Lower leg skin (tissue), 4 donors: ENCODE data around the gene EGR2. TPM values are rescaled to one million over a fixed set of nuclear protein-coding genes. Genes with fewer than 3 reads are reported as not detected.

Experiments used
- DNase-seq, 2 donors: peaks; one replicate each; pipeline ENCODE4 v3.0.0-alpha.2; 2019; ENCODE audit warnings: low spot score in 2 of 2
- H3K4me3 ChIP-seq: fragments of 200-600 bp; sonication (generic); 2 replicates; pipeline ENCODE4 v1.5.1; 2017; ENCODE audit warnings: mild to moderate bottlenecking, low read depth; ENCODE audit not compliant: poor library complexity, severe bottlenecking
- CTCF ChIP-seq, 3 donors: fragments of 450-650 bp; IDR thresholded peaks; one replicate each; pipeline ENCODE4 v1.5.1; 2016; ENCODE audit warnings: antibody characterized with exemption in 3 of 3, mild to moderate bottlenecking in 3 of 3, moderate library complexity in 2 of 3
- POLR2A ChIP-seq, 2 donors: fragments of 450-650 bp; IDR thresholded peaks; one replicate each; pipeline ENCODE4 v1.6.1; 2016 to 2017; ENCODE audit warnings: antibody characterized with exemption in 2 of 2, mild to moderate bottlenecking in 1 of 2, moderate library complexity in 1 of 2
- WGBS, 2 donors: methylation state at CpG; one replicate each; pipeline ENCODE4 v1.1.5; 2018; 5-methylcytosine and 5-hydroxymethylcytosine counted together
- intact Hi-C: fragments of 100-400 bp; cut with DNase I; formaldehyde crosslinking; loops from one replicate; pipeline ENCODE4 v1.15.0; 2023; ENCODE audit warnings: low total_unique reads
- total RNA-seq, 4 donors: library from RNA; depleted of rRNA; stranded (reverse); fragments of >200 nt; gene quantifications; one replicate each; pipeline ENCODE4 v1.1.0, GENCODE V29; 2016

The EGR2 gene
- total RNA-seq, 4 donors from 2014 or later = 9.7 to 23.8 (median 18.1) TPM

- intact Hi-C loops = no loop called here
- no peak overlapping the region for H3K4me3 ChIP-seq
- WGBS, 2 donors = 59 to 60% methylated on average over 7 of the region's 7 CpGs
- TF ChIP-seq CTCF (IDR thresholded peaks at IDR 0.05) (no peak), POLR2A (IDR thresholded peaks at IDR 0.05) (no peak)
- no peak for DNase-seq
Measured at GRCh38 chr10:62772186-62772974, 43.8 kb downstream of the EGR2 start.

DNA sequence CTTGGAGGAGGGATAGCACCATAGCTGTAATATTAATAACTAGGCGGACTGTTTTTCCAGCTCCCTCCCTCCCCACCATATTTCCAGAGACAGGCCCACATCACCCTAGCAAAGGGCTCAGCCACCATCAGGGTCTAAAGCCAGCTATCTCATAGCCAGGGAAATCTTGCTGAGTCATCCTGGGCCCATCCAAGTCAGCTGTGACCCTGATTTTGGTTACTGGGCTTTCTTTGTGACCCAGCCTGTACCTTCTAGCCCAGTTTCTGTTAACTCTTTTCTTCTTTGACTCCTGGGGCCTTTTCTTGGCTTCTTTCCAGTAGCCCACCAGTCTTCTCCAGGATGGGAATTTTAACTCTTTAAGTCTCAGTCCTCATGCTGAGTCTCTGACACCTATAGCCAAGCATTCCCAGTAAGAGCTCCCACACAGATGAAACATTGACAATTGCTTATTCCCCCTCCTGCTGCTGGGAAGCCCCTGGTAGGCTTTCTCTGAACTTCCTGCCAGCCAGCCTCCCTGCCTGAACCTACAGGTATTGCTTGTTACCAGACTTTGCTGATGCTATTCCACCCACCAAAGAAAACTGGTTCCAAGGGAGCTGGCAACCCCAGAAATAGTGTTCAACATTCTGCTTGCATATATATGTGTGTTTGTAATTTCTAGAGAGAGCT, 46.5 kb downstream of the EGR2 start:
- intact Hi-C loops = no loop called here
- TF ChIP-seq POLR2A (IDR thresholded peaks at IDR 0.05) = no peak
- no peak for TF ChIP-seq CTCF (IDR thresholded peaks at IDR 0.05)
- H3K4me3 ChIP-seq = no peak overlapping the region
- 100% methylated on average over 1 of the region's 1 CpG for whole genome bisulfite sequencing, 2 donors
- no peak for DNase-seq

GRCh38 chr10:62766386-62766785, 49.8 kb downstream of the EGR2 start:
- 59 to 63% methylated on average over 3 of the region's 3 CpGs for WGBS, 2 donors
- no peak for DNase-seq
- TF ChIP-seq CTCF (IDR thresholded peaks at IDR 0.05) (no peak), POLR2A (IDR thresholded peaks at IDR 0.05) (no peak)
- intact Hi-C loops = no loop called here
- H3K4me3 ChIP-seq = no peak overlapping the region

DNA sequence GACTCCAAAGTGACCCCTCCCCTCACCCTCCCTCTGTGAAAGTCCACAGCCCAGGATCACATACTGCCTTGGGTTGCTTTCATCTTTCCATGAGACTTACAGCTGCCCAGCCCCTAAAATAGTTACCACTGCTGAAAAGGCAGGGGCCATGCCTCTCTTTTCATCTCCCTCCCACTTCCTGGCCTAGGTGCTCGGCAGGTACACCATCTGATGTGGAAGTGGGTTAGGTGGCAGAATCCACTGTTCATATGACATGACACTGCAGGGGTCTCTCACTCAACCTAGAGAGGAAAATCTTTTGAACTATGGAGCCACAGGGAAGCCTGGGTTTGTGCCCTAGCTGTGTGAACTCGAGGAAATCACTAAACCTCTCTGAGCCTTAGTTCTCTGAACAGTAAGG, 50.4 kb downstream of the EGR2 start:
- TF ChIP-seq CTCF (IDR thresholded peaks at IDR 0.05) (no peak), POLR2A (IDR thresholded peaks at IDR 0.05) (no peak)
- H3K4me3 ChIP-seq = no peak overlapping the region
- DNase-seq = no peak
- WGBS, 2 donors = 87 to 92% methylated on average over 2 of the region's 2 CpGs
- intact Hi-C loops = no loop called here

DNA sequence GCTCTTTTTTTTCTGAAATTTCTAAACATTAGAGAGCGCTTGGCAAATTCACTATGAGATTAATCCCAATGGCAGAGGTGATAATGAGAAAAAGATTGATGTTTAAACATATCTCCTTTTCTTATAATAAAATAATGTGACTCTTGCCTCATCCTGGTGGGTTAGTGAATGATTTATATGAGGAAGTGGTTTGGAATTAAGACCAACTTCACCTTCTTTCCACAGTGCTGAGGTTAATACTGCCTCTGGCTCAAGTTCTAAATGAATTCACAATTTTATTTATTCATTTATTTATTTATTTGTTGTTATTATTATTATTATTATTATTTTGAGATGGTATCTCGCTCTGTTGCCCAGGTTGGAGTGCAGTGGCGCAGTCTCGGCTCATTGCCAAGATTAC, 52.2 kb downstream of the EGR2 start:
- TF ChIP-seq POLR2A (IDR thresholded peaks at IDR 0.05) (no peak), CTCF (IDR thresholded peaks at IDR 0.05) (no peak)
- DNase-seq = no peak
- no peak overlapping the region for H3K4me3 ChIP-seq
- intact Hi-C loops = no loop called here
- WGBS, 2 donors = 96 to 99% methylated on average over 4 of the region's 4 CpGs
